GM13976 (cell line): ENCODE measurements around the gene SBDS.
"Not testable (repeated sequence)": the region's sequence is repeated elsewhere in the genome, so short reads cannot be mapped to it uniquely, and the experiment has no call there.

ENCODE experiments used
- DNase-seq: peaks from one replicate; pipeline ENCODE4 v3.0.0; 2012; ENCODE audit warnings: low spot score
- in situ Hi-C: fragments of 300-500 bp; cut with MboI; formaldehyde crosslinking; loops from one replicate; pipeline ENCODE4 v1.12.0; 2022; ENCODE audit warnings: low sequenced_read_pairs, mixed read lengths, inconsistent platforms; ENCODE audit not compliant: unreplicated experiment
- TF ChIP-seq, protein P1 (sequence below): IDR thresholded peaks from 2 replicates; pipeline ENCODE4 v1.5.1; 2012; ENCODE audit warnings: borderline replicate concordance, mild to moderate bottlenecking; ENCODE audit not compliant: insufficient read depth; ENCODE audit errors: extremely low read depth, missing control alignments, control extremely low read depth

Gene SBDS

DNA sequence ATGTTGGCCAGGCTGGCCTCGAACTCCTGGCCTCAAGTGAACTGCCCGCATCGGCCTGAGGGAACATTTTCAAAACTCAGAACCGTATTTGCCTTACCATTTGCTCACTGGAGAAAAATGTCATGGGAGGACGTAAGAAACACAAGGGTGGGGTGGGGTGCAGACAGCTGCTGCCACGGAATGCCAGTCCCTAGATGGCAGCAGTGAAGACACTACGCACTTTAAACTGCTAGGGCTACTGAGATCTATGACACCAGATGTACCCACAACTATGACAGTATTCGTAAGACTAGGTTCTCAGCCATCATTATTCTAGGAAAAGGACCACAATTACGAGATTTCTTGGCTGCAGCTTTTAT lies 716 bp downstream of the SBDS start:
- in situ Hi-C loops, DNase-seq: not testable (repeated sequence)
- TF ChIP-seq, protein P1, sequence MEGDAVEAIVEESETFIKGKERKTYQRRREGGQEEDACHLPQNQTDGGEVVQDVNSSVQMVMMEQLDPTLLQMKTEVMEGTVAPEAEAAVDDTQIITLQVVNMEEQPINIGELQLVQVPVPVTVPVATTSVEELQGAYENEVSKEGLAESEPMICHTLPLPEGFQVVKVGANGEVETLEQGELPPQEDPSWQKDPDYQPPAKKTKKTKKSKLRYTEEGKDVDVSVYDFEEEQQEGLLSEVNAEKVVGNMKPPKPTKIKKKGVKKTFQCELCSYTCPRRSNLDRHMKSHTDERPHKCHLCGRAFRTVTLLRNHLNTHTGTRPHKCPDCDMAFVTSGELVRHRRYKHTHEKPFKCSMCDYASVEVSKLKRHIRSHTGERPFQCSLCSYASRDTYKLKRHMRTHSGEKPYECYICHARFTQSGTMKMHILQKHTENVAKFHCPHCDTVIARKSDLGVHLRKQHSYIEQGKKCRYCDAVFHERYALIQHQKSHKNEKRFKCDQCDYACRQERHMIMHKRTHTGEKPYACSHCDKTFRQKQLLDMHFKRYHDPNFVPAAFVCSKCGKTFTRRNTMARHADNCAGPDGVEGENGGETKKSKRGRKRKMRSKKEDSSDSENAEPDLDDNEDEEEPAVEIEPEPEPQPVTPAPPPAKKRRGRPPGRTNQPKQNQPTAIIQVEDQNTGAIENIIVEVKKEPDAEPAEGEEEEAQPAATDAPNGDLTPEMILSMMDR: peak; percentile 14

DNA sequence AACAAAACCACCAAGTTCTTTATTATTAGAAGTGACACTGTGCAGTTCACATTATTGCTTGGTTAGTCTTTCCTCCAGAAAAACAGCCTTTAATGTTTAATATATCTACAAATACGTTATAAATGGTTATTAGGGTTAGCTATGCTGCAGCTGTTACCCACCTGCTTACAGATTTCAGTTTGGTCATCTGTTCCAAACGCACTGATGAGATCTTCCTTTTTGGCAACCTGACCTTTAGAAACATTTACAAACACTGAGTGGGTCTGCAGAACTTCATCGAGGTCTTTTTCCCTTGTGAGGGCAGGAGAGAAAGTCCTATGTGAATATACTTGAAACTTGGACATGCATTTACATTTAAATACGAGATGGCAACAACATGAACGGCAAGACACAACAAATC lies 1.3 kb downstream of the SBDS start:
- in situ Hi-C loops, DNase-seq: not testable (repeated sequence)

DNA sequence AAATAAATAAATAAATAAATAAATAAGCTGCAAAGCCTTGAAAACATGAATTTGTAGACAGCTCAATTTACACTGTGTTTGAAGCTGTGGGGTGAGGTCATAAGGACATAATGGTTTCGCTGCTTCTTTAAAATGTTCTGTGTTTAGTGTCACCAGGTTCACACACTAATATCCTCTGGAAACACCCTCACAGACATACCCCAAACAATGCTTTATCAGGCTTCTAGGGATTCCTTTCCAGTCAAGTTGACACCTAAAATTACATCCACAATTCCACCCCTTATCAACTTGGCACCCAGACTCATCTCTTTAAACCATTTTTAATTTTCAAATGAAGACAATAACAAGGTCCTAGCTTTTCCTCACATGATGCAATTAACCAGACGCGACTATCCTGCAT lies 5.8 kb downstream of the SBDS start:
- DNase-seq, in situ Hi-C loops: not testable (repeated sequence)

DNA sequence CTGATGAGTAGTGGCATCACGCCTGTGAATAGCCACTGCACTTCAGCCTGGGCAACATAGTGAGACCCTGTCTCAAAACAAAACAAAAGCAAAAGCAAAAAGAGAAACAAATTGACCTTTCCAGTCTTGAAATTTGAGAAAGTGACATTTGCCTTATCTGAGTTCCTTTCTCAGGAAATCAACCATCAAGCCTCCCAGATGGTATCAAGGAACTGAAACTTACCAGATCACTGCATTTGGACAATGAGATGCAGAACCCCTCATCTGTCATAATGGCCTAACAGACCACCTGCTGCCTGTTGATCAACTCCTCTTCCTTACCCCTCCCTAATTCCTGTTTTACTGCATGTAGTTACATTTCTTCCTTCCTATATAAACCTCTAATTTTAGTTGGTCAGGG lies 15.1 kb downstream of the SBDS start:
- in situ Hi-C loops, DNase-seq: not testable (repeated sequence)

DNA sequence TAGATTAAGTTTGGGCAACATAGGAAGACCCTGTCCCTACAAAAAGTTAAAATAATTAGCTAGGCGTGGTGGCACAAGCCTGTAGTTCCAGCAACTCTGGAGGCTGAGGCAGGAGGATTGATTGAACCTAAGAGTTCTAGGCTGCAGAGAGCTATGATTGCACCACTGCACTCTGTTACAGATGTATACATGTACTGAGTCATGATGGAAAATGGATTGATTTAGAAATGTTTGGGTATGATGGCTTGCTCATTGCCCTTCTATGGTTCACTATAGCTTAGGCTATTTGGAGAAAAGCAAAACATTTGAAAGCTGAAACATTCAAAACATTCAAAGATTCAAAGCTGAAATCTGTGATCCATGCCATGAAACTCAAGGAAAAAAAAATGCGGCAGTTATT lies 16.4 kb downstream of the SBDS start:
- in situ Hi-C loops, DNase-seq: not testable (repeated sequence)

DNA sequence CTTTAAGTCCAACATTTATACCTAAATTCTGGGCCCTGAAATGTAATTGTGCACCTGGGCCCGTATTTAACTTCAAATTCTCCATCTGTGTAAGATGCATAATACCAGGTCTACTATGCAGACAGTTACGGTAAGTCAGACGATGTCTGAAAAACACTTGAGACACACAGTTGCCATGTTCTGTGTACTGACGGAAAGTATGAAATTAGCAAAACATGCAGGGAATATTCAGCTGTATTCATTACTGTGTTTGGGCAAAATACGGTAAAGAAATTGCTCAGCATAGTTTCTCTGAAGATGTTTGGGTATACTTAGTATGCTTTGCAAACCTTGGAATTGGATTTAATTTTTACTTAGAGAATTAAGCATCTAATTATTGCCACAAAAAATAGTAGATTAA lies 17.1 kb downstream of the SBDS start:
- in situ Hi-C loops, DNase-seq: not testable (repeated sequence)

DNA sequence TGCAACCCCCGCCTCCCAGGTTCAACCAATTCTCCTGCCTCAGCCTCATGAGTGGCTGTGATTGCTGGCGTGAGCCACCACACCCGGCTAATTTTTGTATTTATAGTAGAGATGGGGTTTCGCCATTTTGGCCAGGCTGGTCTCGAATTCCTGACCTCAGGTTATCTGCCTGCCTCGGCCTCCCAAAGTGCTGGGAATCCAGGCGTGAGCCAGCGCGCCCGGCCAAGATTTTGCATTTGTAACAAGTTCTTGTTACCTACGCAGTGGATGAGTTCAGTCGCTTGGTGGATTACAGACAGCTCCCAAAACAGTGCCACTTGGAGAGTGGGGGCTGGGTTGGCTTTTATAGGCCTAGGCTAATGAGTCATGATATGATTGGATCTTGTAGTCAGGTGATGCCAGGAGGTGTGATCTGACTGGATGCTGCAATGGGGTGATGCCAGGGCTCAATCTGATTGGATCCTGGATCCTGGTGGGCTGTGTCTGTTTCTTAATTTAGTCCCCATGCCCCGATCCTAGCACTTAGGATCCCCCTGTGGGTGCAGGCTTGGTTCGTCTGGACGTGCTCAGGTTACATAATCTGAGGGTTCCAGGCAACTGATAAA lies 20.3 kb downstream of the SBDS start:
- TF ChIP-seq, protein P1: no peak
- DNase-seq: no peak
- in situ Hi-C loops: no loop called here

DNA sequence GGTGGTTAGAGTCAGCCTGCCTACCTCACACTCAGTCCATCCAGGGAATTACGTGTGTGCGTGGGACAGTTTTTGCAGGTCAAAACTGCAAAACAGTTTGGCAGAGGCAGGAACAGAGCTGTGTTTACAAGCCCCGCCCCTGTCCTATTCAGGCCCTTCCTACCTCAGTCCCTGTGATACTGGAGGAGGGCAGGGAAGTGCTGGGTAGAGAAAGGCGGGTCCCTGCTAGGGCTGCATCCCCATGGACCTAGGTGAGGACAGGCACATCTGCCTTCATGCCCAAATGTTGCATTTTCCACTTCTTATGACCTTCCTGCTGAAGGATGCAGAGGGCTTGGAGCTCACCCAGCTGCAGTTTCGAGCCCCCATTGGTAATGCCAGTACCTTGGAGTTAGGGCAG lies 25.1 kb downstream of the SBDS start:
- TF ChIP-seq, protein P1: no peak
- DNase-seq: no peak
- in situ Hi-C loops: no loop called here

DNA sequence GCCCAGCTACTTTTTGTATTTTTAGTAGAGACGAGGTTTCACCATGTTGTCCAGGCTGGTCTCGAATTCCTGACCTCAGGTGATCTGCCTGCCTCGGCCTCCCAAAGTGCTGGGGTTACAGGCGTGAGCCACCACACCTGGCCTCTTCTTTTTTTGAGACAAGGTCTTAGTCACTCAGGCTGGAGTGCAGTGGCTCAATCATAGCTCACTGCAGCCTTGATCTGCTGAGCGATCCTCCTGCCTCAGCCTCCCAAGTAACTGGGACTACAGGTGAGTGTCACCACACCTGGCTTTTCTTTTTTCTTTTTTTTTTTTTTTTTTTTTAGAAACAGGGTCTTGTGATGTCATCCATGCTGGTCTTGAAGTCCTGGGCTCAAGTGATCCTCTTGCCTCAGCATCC lies 26.4 kb downstream of the SBDS start:
- in situ Hi-C loops, DNase-seq: not testable (repeated sequence)

DNA sequence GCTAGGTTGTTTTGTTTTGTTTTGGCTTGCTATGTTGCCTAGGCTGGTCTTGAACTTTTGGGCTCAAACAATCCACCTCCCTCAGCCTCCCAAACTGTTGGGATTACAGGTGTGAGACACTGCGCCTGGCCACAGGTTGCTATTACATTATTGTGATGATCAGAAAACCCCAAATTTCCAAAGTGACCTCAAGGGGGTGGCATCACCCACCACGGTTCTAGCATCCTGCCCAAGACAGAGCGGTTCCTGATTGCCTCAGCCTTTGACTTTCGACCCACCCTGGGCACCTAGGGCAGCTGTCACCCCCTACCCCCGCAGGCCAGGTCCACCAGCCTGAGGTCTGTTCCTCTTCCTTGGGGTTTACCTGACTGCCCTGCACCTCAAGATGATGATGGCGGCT lies 28.4 kb downstream of the SBDS start:
- TF ChIP-seq, protein P1: no peak
- in situ Hi-C loops: no loop called here
- peak; percentile 10 for DNase-seq
